Activated CD8-positive, alpha-beta T cell treated with anti-CD3 and anti-CD28 coated beads for 36 hours (primary cell): ENCODE measurements around the gene PIAS1. TPM values are rescaled to one million over a fixed set of nuclear protein-coding genes. Genes with fewer than 3 reads are reported as not detected.

Experiments
- ATAC-seq: fragments of 200-7000 bp; cut with Tn5 transposase; one replicate; pipeline ENCODE4 v1.10.0; 2021; ENCODE audit warnings: mild to moderate bottlenecking, moderate library complexity
- CTCF ChIA-PET: fragments of 350-600 bp; sonication (Branson Sonifier 250); formaldehyde crosslinking; loops from one replicate; lab custom pipeline; 2021; ENCODE audit warnings: antibody characterized with exemption; lab: Charles Lee
- POLR2A ChIA-PET: fragments of 350-600 bp; sonication (Branson Sonifier 250); formaldehyde crosslinking; loops from one replicate; lab custom pipeline; 2021; ENCODE audit warnings: antibody characterized with exemption; lab: Charles Lee
- DNase-seq: peaks from one replicate; pipeline ENCODE4 v3.0.0-alpha.2; 2020
- H3K27ac Mint-ChIP-seq: one replicate; pipeline ENCODE4 v1.8.0; 2021; ENCODE audit warnings: mild to moderate bottlenecking, mixed read lengths
- H3K27me3 Mint-ChIP-seq: one replicate; pipeline ENCODE4 v1.8.0; 2021; ENCODE audit warnings: mixed read lengths
- H3K36me3 Mint-ChIP-seq: one replicate; pipeline ENCODE4 v1.8.0; 2021; ENCODE audit warnings: low read depth, mixed read lengths
- H3K4me1 Mint-ChIP-seq: one replicate; pipeline ENCODE4 v1.8.0; 2021; ENCODE audit warnings: low read depth, mixed read lengths
- H3K4me3 Mint-ChIP-seq: one replicate; pipeline ENCODE4 v1.8.0; 2021; ENCODE audit warnings: mild to moderate bottlenecking, moderate library complexity, mixed read lengths
- H3K9me3 Mint-ChIP-seq: one replicate; pipeline ENCODE4 v1.8.0; 2021; ENCODE audit warnings: mixed read lengths
- intact Hi-C: fragments of 100-400 bp; cut with micrococcal nuclease; formaldehyde crosslinking; loops from one replicate; pipeline ENCODE4 v1.10.0; 2022
- total RNA-seq, 2 experiments: library from RNA; stranded (reverse); gene quantifications; one replicate each; pipeline ENCODE4 v1.2.3, GENCODE V29; 2021
- TF ChIP-seq, protein P1 (sequence below): fragments of 200-600 bp; IDR thresholded peaks from one replicate; pipeline ENCODE4 v1.8.0; 2022; ENCODE audit warnings: antibody characterized with exemption, mild to moderate bottlenecking

The PIAS1 gene
- total RNA-seq, 2 experiments from 2014 or later: 26.0 to 29.8 TPM

GRCh38 chr15:68191555-68191954, 137.4 kb downstream of the PIAS1 start:
- intact Hi-C loops: no loop called here
- Mint-ChIP-seq H3K36me3 (peaks cover 31% of the 10 kb centered on the region), H3K27ac (no peak overlapping the region), H3K27me3 (no peaks in the 10 kb centered on the region), H3K4me1 (peaks cover 3% of the 10 kb centered on the region), H3K4me3 (no peak overlapping the region), H3K9me3 (no peaks in the 10 kb centered on the region)
- ChIA-PET POLR2A (no interaction called here), CTCF (interaction anchor here (0.9 to 3.1 kb wide), 2 partner anchors 9 to 328 kb away, joined by 3 to 14 read pairs; no protein-coding TSS in a partner anchor)
- ATAC-seq: no peak
- TF ChIP-seq, protein P1, sequence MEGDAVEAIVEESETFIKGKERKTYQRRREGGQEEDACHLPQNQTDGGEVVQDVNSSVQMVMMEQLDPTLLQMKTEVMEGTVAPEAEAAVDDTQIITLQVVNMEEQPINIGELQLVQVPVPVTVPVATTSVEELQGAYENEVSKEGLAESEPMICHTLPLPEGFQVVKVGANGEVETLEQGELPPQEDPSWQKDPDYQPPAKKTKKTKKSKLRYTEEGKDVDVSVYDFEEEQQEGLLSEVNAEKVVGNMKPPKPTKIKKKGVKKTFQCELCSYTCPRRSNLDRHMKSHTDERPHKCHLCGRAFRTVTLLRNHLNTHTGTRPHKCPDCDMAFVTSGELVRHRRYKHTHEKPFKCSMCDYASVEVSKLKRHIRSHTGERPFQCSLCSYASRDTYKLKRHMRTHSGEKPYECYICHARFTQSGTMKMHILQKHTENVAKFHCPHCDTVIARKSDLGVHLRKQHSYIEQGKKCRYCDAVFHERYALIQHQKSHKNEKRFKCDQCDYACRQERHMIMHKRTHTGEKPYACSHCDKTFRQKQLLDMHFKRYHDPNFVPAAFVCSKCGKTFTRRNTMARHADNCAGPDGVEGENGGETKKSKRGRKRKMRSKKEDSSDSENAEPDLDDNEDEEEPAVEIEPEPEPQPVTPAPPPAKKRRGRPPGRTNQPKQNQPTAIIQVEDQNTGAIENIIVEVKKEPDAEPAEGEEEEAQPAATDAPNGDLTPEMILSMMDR: no peak
- DNase-seq: no peak

DNA sequence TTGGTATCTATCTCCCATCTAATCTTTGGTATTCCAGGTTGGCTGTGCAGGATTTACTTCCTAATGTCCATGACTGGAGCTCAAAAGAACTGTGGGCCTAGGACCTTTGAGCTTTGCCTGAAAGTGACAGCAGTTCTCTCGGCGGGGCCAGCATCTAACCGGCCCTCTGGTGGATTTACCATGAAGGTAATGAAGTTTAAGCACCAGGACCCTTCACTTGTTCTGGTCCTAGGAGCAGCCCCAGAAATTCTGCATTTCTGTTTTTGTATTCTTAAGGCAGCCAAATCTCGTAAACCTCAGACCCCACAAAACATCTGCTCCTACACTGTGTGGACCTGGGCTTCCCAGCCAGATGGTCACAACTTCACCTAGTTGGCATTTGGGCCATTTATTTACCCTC, 138.0 kb downstream of the PIAS1 start:
- CTCF ChIA-PET: interaction anchor here (3.1 kb wide), 1 partner anchor 329 kb away, joined by 14 read pairs; no protein-coding TSS in a partner anchor

DNA sequence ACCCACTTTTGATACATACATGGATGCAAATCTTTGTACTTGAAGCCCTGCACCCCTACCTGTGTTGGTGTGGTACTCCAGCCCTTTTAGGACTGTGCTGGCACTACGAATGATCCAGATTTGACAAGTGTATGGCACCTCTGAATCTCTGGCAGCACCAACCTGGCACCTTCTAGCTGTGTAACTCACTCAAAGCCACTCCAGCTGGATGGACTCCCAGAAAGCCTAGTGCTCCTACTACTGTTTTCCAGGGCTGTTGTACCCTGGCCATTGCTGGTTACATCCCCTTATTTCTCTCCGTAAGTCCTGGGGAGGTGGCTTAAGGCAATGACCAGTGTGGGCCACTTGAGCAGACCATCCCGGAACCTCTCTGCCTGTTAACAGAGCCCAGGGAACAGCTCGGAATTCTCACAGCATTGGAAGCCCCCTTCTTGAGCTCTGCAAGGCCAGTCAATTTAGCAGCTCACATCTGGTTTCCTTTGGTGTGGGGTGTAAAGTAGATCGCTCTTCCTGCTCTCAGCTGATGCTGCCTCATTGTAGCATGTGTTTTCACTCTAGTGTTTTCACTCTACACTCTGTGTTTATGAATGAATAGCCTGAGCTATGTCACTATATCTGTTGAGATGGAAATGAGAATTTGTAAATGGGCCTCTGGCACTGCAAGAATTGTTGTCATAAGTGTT, 138.8 kb downstream of the PIAS1 start:
- POLR2A ChIA-PET: interaction anchor here (0.8 to 1.3 kb wide), 2 partner anchors 9 to 35 kb away, joined by 3 to 5 read pairs; no protein-coding TSS in a partner anchor

More for the DNA sequence above, 138.0 kb downstream of the PIAS1 start:
- ATAC-seq: no peak
- Mint-ChIP-seq H3K27me3 (no peaks in the 10 kb centered on the region), H3K36me3 (peaks cover 31% of the 10 kb centered on the region), H3K9me3 (no peaks in the 10 kb centered on the region), H3K4me1 (peaks cover 3% of the 10 kb centered on the region), H3K4me3 (no peak overlapping the region), H3K27ac (no peak overlapping the region)
- DNase-seq: no peak
- POLR2A ChIA-PET: no interaction called here
- TF ChIP-seq, protein P1: no peak
- intact Hi-C loops: no loop called here

GRCh38 chr15:68195336-68196112, 141.4 kb downstream of the PIAS1 start:
- ATAC-seq (no peak), DNase-seq (no peak)
- intact Hi-C loops: no loop called here
- peaks cover 10% of the 10 kb centered on the region for H3K36me3 Mint-ChIP-seq
- ChIA-PET CTCF (interaction anchor here (0.7 to 1.8 kb wide), 4 partner anchors 12 to 27 kb away, joined by 3 to 6 read pairs (median 5); no protein-coding TSS in a partner anchor), POLR2A (interaction anchor here (0.7 kb wide), 2 partner anchors 33 to 1336 kb away, joined by 3 read pairs; no protein-coding TSS in a partner anchor)
- no peaks in the 10 kb centered on the region for H3K9me3 Mint-ChIP-seq
- H3K27me3 Mint-ChIP-seq: no peaks in the 10 kb centered on the region
- no peaks in the 10 kb centered on the region for H3K4me1 Mint-ChIP-seq
- H3K27ac Mint-ChIP-seq: no peak overlapping the region
- H3K4me3 Mint-ChIP-seq: no peak overlapping the region
- TF ChIP-seq, protein P1: no peak

More for the DNA sequence above, 138.8 kb downstream of the PIAS1 start:
- Mint-ChIP-seq H3K9me3 (no peaks in the 10 kb centered on the region), H3K36me3 (peaks cover 27% of the 10 kb centered on the region), H3K4me3 (no peak overlapping the region), H3K4me1 (no peaks in the 10 kb centered on the region), H3K27me3 (no peaks in the 10 kb centered on the region), H3K27ac (peak overlapping the region; percentile 0)
- TF ChIP-seq, protein P1: no peak
- CTCF ChIA-PET: interaction anchor here (1.0 to 3.1 kb wide), 3 partner anchors 14 to 329 kb away, joined by 3 to 14 read pairs (median 3); no protein-coding TSS in a partner anchor
- intact Hi-C loops: no loop called here
- ATAC-seq (no peak), DNase-seq (no peak)
